ENCODE data around the gene TRMT61A.
A peak's percentile ranks its signal among the peaks of the same experiment; 100 is the strongest.

Gene TRMT61A

DNA sequence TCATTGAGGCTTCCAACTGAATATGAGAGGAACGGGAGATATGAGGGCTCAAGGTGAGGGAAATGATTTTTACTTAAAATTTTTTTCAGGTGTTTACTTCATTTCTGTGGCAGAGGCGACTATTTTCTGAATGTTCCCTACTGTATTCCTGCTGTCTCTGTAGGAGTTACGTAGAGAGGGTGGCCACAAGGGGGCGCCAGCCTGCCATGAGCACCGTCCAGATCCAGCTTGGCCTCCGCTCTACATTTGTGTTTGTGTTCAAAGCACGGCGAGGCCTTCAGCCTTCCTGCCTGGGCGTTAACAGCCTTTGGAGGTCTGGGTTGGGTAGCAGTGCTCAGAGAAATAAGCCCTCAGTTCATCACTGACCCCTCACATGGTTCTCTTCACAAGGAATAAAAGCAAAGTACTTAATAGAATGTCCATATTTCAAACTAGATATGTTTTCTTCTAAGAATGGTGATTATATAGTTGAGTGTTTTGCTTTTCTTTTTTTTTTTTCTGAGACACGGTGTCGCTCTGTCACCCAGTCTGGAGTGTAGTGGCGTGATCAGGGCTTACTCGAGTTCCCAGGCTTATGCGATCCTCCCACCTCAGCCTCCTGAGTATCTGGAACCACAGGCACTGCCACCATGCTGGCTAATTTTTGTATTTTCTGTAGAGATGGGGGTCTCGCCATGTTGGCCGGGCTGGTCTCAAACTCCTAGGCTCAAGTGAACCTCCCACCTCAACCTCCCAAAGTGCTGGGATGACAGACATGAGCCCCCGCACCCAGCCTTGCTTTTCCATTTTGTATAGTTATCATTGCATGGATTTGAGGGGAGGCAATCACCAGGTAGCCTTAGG lies 28.6 kb upstream of the TRMT61A start:
- TF ChIP-seq, protein P1, sequence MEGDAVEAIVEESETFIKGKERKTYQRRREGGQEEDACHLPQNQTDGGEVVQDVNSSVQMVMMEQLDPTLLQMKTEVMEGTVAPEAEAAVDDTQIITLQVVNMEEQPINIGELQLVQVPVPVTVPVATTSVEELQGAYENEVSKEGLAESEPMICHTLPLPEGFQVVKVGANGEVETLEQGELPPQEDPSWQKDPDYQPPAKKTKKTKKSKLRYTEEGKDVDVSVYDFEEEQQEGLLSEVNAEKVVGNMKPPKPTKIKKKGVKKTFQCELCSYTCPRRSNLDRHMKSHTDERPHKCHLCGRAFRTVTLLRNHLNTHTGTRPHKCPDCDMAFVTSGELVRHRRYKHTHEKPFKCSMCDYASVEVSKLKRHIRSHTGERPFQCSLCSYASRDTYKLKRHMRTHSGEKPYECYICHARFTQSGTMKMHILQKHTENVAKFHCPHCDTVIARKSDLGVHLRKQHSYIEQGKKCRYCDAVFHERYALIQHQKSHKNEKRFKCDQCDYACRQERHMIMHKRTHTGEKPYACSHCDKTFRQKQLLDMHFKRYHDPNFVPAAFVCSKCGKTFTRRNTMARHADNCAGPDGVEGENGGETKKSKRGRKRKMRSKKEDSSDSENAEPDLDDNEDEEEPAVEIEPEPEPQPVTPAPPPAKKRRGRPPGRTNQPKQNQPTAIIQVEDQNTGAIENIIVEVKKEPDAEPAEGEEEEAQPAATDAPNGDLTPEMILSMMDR (IDR thresholded peaks at IDR 0.05; ENCODE audit: control insufficient read depth, insufficient read depth, low read depth, low read length, missing control alignments): peak; percentile 97
- H3K4me3 ChIP-seq (ENCODE audit: control insufficient read depth, low read depth, low read length): no peak overlapping the region
- peak; percentile 43 for DNase-seq (ENCODE audit: low read depth)

DNA sequence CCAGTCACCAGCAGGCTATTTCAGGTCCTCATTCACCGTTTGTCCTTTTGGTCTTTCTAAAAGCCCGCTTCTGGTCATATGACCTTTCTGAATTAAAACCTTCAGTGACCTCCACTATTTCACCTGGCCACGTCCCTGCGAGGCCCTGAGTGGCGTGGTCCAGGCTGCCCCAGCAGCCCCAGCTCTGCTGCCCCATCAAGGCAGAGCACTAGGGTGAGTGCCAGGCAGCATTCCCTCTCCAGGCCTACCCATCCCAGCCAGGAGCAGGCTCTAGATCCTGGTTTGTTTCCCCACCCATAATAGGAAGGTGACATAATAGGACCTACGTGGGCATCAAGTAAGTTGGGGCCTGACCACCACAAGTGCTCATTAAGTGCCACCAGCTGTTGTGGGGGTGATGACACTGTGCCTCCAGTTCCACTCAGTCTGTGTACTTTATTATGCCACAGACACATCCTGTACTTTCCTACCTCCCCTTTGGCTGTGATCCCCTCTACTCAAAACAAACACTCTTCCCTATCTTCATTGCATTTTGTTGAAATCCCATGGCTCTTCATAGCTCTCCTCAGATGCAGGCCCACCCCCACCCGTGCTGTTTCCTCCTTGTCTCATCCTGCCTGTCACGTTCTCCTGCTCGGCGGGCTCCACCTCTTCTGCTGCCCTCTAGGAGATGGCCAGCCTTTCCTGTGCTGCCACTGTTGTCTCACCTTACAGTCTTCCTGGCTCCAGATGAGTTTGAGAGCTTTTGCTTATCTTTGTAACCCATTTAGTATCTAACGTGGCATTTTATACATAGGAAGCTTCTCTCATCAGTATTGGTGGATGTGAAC lies 27.7 kb upstream of the TRMT61A start:
- no peak for DNase-seq (ENCODE audit: low read depth)
- H3K4me3 ChIP-seq (ENCODE audit: control insufficient read depth, low read depth, low read length): no peak overlapping the region
- TF ChIP-seq, protein P1 (IDR thresholded peaks at IDR 0.05; ENCODE audit: control insufficient read depth, insufficient read depth, low read depth, low read length, missing control alignments): no peak

DNA sequence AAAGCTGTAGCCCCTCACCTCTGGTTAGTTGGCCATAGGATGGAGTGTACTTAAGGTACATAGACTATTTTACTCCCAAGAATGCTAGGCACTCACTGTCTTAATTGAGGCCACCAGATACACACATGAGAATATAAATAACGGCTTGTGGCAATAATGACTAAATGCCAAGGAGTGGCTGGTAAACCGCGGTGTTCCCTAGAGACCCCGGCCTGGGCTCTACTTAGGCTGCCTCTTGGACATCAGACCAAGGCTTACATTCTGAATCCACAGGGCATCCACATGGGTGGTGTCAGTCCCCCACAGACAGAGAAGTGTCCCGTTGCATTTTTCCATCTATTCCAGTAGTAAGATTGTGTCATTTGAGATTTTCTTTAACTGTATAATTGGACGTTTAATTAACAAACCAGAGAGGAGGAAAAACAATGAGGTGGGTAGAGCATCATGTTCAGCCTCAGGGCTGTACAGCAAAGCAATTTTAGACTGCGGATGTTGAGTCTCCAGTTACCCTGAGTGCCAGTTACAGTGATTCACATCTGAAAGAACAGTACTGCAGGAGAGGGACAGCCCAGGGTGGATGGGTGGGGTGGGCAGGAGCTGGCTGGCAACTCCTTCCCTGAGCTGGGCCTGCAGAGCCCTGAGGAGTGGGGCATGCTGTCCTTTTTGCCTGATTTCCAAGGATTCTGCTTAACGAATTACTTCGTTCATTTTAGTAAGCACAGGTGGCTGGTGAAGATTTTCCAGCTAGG lies 26.9 kb upstream of the TRMT61A start:
- DNase-seq (ENCODE audit: low read depth): no peak
- TF ChIP-seq, protein P1 (IDR thresholded peaks at IDR 0.05; ENCODE audit: control insufficient read depth, insufficient read depth, low read depth, low read length, missing control alignments): no peak
- H3K4me3 ChIP-seq (ENCODE audit: control insufficient read depth, low read depth, low read length): no peak overlapping the region

DNA sequence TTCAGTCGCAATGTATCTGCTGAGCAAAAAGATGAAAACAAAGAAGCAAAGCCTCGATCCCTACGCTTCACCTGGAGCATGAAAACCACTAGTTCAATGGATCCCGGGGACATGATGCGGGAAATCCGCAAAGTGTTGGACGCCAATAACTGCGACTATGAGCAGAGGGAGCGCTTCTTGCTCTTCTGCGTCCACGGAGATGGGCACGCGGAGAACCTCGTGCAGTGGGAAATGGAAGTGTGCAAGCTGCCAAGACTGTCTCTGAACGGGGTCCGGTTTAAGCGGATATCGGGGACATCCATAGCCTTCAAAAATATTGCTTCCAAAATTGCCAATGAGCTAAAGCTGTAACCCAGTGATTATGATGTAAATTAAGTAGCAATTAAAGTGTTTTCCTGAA lies 26.1 kb upstream of the TRMT61A start:
- TF ChIP-seq, protein P1 (IDR thresholded peaks at IDR 0.05; ENCODE audit: control insufficient read depth, insufficient read depth, low read depth, low read length, missing control alignments): no peak
- DNase-seq (ENCODE audit: low read depth): no peak
- H3K4me3 ChIP-seq (ENCODE audit: control insufficient read depth, low read depth, low read length): no peak overlapping the region

DNA sequence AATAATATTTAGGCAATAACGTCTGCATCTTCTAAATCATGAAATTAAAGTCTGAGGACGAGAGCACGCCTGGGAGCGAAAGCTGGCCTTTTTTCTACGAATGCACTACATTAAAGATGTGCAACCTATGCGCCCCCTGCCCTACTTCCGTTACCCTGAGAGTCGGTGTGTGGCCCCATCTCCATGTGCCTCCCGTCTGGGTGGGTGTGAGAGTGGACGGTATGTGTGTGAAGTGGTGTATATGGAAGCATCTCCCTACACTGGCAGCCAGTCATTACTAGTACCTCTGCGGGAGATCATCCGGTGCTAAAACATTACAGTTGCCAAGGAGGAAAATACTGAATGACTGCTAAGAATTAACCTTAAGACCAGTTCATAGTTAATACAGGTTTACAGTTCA lies 25.7 kb upstream of the TRMT61A start:
- DNase-seq (ENCODE audit: low read depth): no peak
- H3K4me3 ChIP-seq (ENCODE audit: control insufficient read depth, low read depth, low read length): no peak overlapping the region
- TF ChIP-seq, protein P1 (IDR thresholded peaks at IDR 0.05; ENCODE audit: control insufficient read depth, insufficient read depth, low read depth, low read length, missing control alignments): no peak

DNA sequence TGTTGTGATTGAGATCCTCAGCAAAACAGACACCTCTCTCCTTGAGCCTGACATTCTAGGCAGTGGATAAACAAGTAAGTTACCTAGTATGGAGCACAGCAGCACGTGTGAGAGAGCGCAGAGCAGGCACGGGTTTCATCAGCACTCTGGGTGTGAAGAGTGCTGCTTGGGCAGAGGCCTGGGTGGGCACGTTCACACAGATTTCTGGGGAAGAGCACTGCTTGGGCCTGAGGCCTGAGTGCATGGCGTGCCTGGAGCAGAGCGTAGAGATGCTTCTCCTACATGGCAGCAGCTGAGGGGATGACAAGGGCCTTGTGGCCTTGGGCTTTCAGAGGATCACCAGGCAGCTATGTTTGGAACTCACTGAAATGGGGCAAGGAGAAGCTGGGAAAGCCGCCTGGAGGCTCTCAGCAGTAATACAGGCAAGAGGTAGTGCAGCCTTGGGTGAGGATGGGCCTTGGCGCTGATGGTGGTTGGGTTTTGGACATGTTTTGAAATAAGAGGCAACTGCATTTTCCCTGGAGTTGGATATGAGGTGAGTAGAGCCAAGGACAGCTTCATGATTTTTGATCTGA lies 23.9 kb upstream of the TRMT61A start:
- DNase-seq (ENCODE audit: low read depth): no peak
- TF ChIP-seq, protein P1 (IDR thresholded peaks at IDR 0.05; ENCODE audit: control insufficient read depth, insufficient read depth, low read depth, low read length, missing control alignments): peak; percentile 5
- H3K4me3 ChIP-seq (ENCODE audit: control insufficient read depth, low read depth, low read length): no peak overlapping the region
